WTC11 (cell line): ENCODE results near the gene SLC9A2. TPM values are rescaled to one million over a fixed set of nuclear protein-coding genes. Genes with fewer than 3 reads are reported as not detected.

ENCODE experiments used
- ATAC-seq: fragments of 200-7000 bp; cut with Tn5 transposase; 2 replicates; pipeline ENCODE4 v1.10.0; 2021; ENCODE audit warnings: mild to moderate bottlenecking, moderate library complexity
- CTCF ChIA-PET: fragments of 300-600 bp; sonication (Branson Sonifier 250); formaldehyde crosslinking; loops from one replicate; lab custom pipeline; 2021; ENCODE audit warnings: antibody characterized with exemption; lab: Charles Lee
- POLR2A ChIA-PET: fragments of 350-600 bp; sonication (Branson Sonifier 250); formaldehyde crosslinking; loops from one replicate; lab custom pipeline; 2021; ENCODE audit warnings: antibody characterized with exemption; lab: Charles Lee
- DNase-seq: peaks from one replicate; pipeline ENCODE4 v3.0.0; 2021; ENCODE audit warnings: low spot score
- H3K27ac Mint-ChIP-seq: 2 replicates; pipeline ENCODE4 v1.8.0; 2021; ENCODE audit warnings: mixed read lengths
- H3K27me3 Mint-ChIP-seq: 2 replicates; pipeline ENCODE4 v1.8.0; 2021; ENCODE audit warnings: low read depth, mild to moderate bottlenecking, moderate library complexity, mixed read lengths
- H3K36me3 Mint-ChIP-seq: 2 replicates; pipeline ENCODE4 v1.8.0; 2021; ENCODE audit warnings: mixed read lengths
- H3K4me1 Mint-ChIP-seq: 2 replicates; pipeline ENCODE4 v1.8.0; 2022; ENCODE audit warnings: mixed read lengths
- H3K4me3 Mint-ChIP-seq: 2 replicates; pipeline ENCODE4 v1.8.0; 2021; ENCODE audit warnings: mild to moderate bottlenecking, moderate library complexity, mixed read lengths
- H3K9me3 Mint-ChIP-seq: 2 replicates; pipeline ENCODE4 v1.8.0; 2021; ENCODE audit warnings: mixed read lengths
- AR ChIP-seq: fragments of 250-450 bp; sonication (Bioruptor Pico); IDR thresholded peaks from 2 replicates; pipeline ENCODE4 v1.9.0; 2021; ENCODE audit warnings: mild to moderate bottlenecking
- ATF2 ChIP-seq: sonication (generic); formaldehyde crosslinking; IDR thresholded peaks from 2 replicates; pipeline ENCODE4 v1.8.1; 2022; ENCODE audit warnings: low read depth, missing genetic modification reagents, borderline replicate concordance
- ATF3 ChIP-seq: sonication (generic); formaldehyde crosslinking; conservative IDR thresholded peaks from 2 replicates; pipeline ENCODE4 v1.8.1; 2022; ENCODE audit warnings: mild to moderate bottlenecking, missing genetic modification reagents
- CREB1 ChIP-seq: sonication (generic); formaldehyde crosslinking; IDR thresholded peaks from 2 replicates; pipeline ENCODE4 v1.8.0; 2023; ENCODE audit warnings: mild to moderate bottlenecking, missing genetic modification reagents
- EMX1 ChIP-seq: fragments of 250-450 bp; sonication (Bioruptor Pico); IDR thresholded peaks from 2 replicates; pipeline ENCODE4 v1.8.0; 2021; ENCODE audit warnings: mild to moderate bottlenecking
- FOXK1 ChIP-seq: sonication (generic); formaldehyde crosslinking; IDR thresholded peaks from 2 replicates; pipeline ENCODE4 v1.8.0; 2022; ENCODE audit warnings: mild to moderate bottlenecking, moderate library complexity, missing genetic modification reagents
- GTF2I ChIP-seq: fragments of 250-450 bp; sonication (Bioruptor Pico); conservative IDR thresholded peaks from 2 replicates; pipeline ENCODE4 v1.4.0; 2021; ENCODE audit warnings: mild to moderate bottlenecking
- IRF2 ChIP-seq: sonication (generic); formaldehyde crosslinking; IDR thresholded peaks from 2 replicates; pipeline ENCODE4 v1.8.0; 2022; ENCODE audit warnings: low read depth, missing genetic modification reagents, borderline replicate concordance
- KAT7 ChIP-seq: sonication (generic); formaldehyde crosslinking; IDR thresholded peaks from 2 replicates; pipeline ENCODE4 v1.8.1; 2023; ENCODE audit warnings: missing genetic modification reagents, mild to moderate bottlenecking, borderline replicate concordance
- NFATC4 ChIP-seq: fragments of 250-450 bp; sonication (Bioruptor Pico); IDR thresholded peaks from 2 replicates; pipeline ENCODE4 v1.9.0; 2021; ENCODE audit warnings: mild to moderate bottlenecking
- NR1H2 ChIP-seq: sonication (generic); formaldehyde crosslinking; IDR thresholded peaks from 2 replicates; pipeline ENCODE4 v1.9.0; 2021; ENCODE audit warnings: mild to moderate bottlenecking, moderate library complexity, missing genetic modification reagents
- NR3C1 ChIP-seq: sonication (generic); formaldehyde crosslinking; conservative IDR thresholded peaks from 2 replicates; pipeline ENCODE4 v1.8.1; 2023; ENCODE audit warnings: low read depth, mild to moderate bottlenecking, missing genetic modification reagents
- RELA ChIP-seq: sonication (generic); formaldehyde crosslinking; IDR thresholded peaks from 2 replicates; pipeline ENCODE4 v1.8.1; 2022; ENCODE audit warnings: missing genetic modification reagents, mild to moderate bottlenecking, borderline replicate concordance
- SP1 ChIP-seq: sonication (generic); formaldehyde crosslinking; conservative IDR thresholded peaks from 2 replicates; pipeline ENCODE4 v1.8.1; 2022; ENCODE audit warnings: missing genetic modification reagents
- TEAD4 ChIP-seq: sonication (generic); formaldehyde crosslinking; IDR thresholded peaks from 2 replicates; pipeline ENCODE4 v1.8.0; 2022; ENCODE audit warnings: mild to moderate bottlenecking, missing genetic modification reagents
- ZMAT4 ChIP-seq: fragments of 250-450 bp; sonication (Bioruptor Pico); IDR thresholded peaks from 2 replicates; pipeline ENCODE4 v1.9.0; 2021; ENCODE audit warnings: mild to moderate bottlenecking
- ZNF219 ChIP-seq: sonication (generic); formaldehyde crosslinking; IDR thresholded peaks from 2 replicates; pipeline ENCODE4 v1.8.0; 2023; ENCODE audit warnings: missing genetic modification reagents, mild to moderate bottlenecking, borderline replicate concordance
- ZNF281 ChIP-seq: sonication (generic); formaldehyde crosslinking; IDR thresholded peaks from 2 replicates; pipeline ENCODE4 v1.8.0; 2023; ENCODE audit warnings: mild to moderate bottlenecking, missing genetic modification reagents
- ZNF317 ChIP-seq: sonication (generic); formaldehyde crosslinking; IDR thresholded peaks from 2 replicates; pipeline ENCODE4 v1.8.1; 2023; ENCODE audit warnings: low read depth, mild to moderate bottlenecking, moderate library complexity, missing genetic modification reagents, borderline replicate concordance
- ZNF532 ChIP-seq: fragments of 250-450 bp; sonication (Bioruptor Pico); IDR thresholded peaks from 2 replicates; pipeline ENCODE4 v1.9.0; 2021; ENCODE audit warnings: mild to moderate bottlenecking, borderline replicate concordance
- ZNF671 ChIP-seq: fragments of 250-450 bp; sonication (Bioruptor Pico); IDR thresholded peaks from 2 replicates; pipeline ENCODE4 v1.8.0; 2021; ENCODE audit warnings: mild to moderate bottlenecking
- ZSCAN18 ChIP-seq: fragments of 250-450 bp; sonication (Bioruptor Pico); IDR thresholded peaks from 2 replicates; pipeline ENCODE4 v2.1.2; 2022; ENCODE audit warnings: mild to moderate bottlenecking, moderate library complexity
- total RNA-seq: library from RNA; stranded (reverse); gene quantifications from 3 replicates; pipeline ENCODE4 v1.2.3, GENCODE V29; 2021

SLC9A2 gene
- total RNA-seq, 1 experiment from 2014 or later, result 0.07 TPM

GRCh38 chr2:102588213-102588939, 31.0 kb upstream of the SLC9A2 start (continued):
- TF ChIP-seq ZNF532 (CRISPR knock-in tag), result no peak
- TF ChIP-seq SP1, result no peak
- no peak for TF ChIP-seq RELA (CRISPR knock-in tag)
- no peak for TF ChIP-seq ZNF219
- no peak for TF ChIP-seq TEAD4
- TF ChIP-seq KAT7 (CRISPR knock-in tag), result no peak

- Mint-ChIP-seq H3K27me3 (no peaks in the 10 kb centered on the region), H3K36me3 (no peaks in the 10 kb centered on the region), H3K27ac (no peak overlapping the region), H3K4me3 (no peak overlapping the region), H3K4me1 (peaks cover 14% of the 10 kb centered on the region), H3K9me3 (no peaks in the 10 kb centered on the region)
- TF ChIP-seq NR1H2 (CRISPR knock-in tag) (no peak), RELA (CRISPR knock-in tag) (no peak), ZMAT4 (CRISPR knock-in tag) (no peak), CREB1 (CRISPR knock-in tag) (no peak), ZNF281 (no peak), GTF2I (CRISPR knock-in tag) (no peak), ZNF671 (CRISPR knock-in tag) (no peak), EMX1 (no peak), IRF2 (CRISPR knock-in tag) (no peak), NR3C1 (CRISPR knock-in tag) (no peak), ZSCAN18 (CRISPR knock-in tag) (no peak), ATF3 (CRISPR knock-in tag) (no peak), NFATC4 (no peak), FOXK1 (CRISPR knock-in tag) (no peak), AR (CRISPR knock-in tag) (no peak), ZNF317 (no peak), ATF2 (no peak)
- ATAC-seq, result no peak
- ChIA-PET POLR2A (no interaction called here), CTCF (no interaction called here)
- DNase-seq, result no peak
These were observed 29.9 kb upstream of the SLC9A2 start for GRCh38 chr2:102589444-102589843.
